RWPE1 (cell line): Measurements from ENCODE around the gene SLC41A1.

Source experiments
- CTCF ChIA-PET: fragments of 350-600 bp; sonication (Branson Sonifier 250); formaldehyde crosslinking; extraction: SDS; loops from one replicate; lab custom pipeline; 2021; lab: Yijun Ruan, JAX
- POLR2A ChIA-PET: fragments of 400-600 bp; formaldehyde crosslinking; extraction: SDS; loops from one replicate; lab custom pipeline; 2020; ENCODE audit warnings: antibody characterized with exemption; ENCODE audit not compliant: low non-redundant PET; lab: Yijun Ruan, JAX
- DNase-seq: peaks from one replicate; pipeline ENCODE4 v3.0.0; 2012; ENCODE audit warnings: low spot score
- H3K27ac ChIP-seq: fragments of 450-650 bp; 2 replicates; pipeline ENCODE4 v1.5.1; 2017
- CTCF ChIP-seq: fragments of 450-650 bp; conservative IDR thresholded peaks from 2 replicates; pipeline ENCODE4 v1.5.1; 2017; ENCODE audit warnings: low read depth, mild to moderate bottlenecking

SLC41A1 gene

GRCh38 chr1:205760606-205761005 is 52.4 kb downstream of the SLC41A1 start:
- no peak for TF ChIP-seq CTCF
- ChIA-PET CTCF (no interaction called here), POLR2A (no interaction called here)

GRCh38 chr1:205756552-205756951 is 56.4 kb downstream of the SLC41A1 start:
- ChIA-PET CTCF (no interaction called here), POLR2A (no interaction called here)
- no peak overlapping the region for H3K27ac ChIP-seq
- no peak for DNase-seq
- TF ChIP-seq CTCF: no peak

More at GRCh38 chr1:205760606-205761005, 52.4 kb downstream of the SLC41A1 start:
- no peak for DNase-seq
- H3K27ac ChIP-seq: no peak overlapping the region

- POLR2A ChIA-PET: no interaction called here
- no peak for TF ChIP-seq CTCF
- no peak overlapping the region for H3K27ac ChIP-seq
- CTCF ChIA-PET: interaction anchor here (0.7 kb wide), 1 partner anchor 32 kb away, joined by 3 read pairs; no protein-coding TSS in a partner anchor
- DNase-seq: no peak
These were observed 58.1 kb downstream of the SLC41A1 start for GRCh38 chr1:205754857-205755256.

GRCh38 chr1:205751036-205751651 is 61.9 kb downstream of the SLC41A1 start:
- DNase-seq: no peak
- ChIA-PET CTCF (no interaction called here), POLR2A (no interaction called here)
- no peak for TF ChIP-seq CTCF
- no peak overlapping the region for H3K27ac ChIP-seq

GRCh38 chr1:205750138-205751035 is 62.6 kb downstream of the SLC41A1 start, which contains the start of gene NUCKS1:
TSS of gene NUCKS1 (minus strand) at chr1:205750182. CDS start at chr1:205749973, 209 bp downstream.
- ChIA-PET POLR2A (interaction anchor here (1.1 kb wide), 1 partner anchor 11 kb away, joined by 4 read pairs; no protein-coding TSS in a partner anchor), CTCF (interaction anchor here (1.4 kb wide), 1 partner anchor 41 kb away, joined by 7 read pairs; no protein-coding TSS in a partner anchor)
- peak within 1 kb of the TSS; percentile 99 for H3K27ac ChIP-seq
- DNase-seq: peak; percentile 96
- TF ChIP-seq CTCF: no peak
